Stomach (tissue), 9 donors: Measurements from ENCODE around the gene KIF13A. TPM values are rescaled to one million over a fixed set of nuclear protein-coding genes. Genes with fewer than 3 reads are reported as not detected.
"Not testable (repeated sequence)": the region's sequence is repeated elsewhere in the genome, so short reads cannot be mapped to it uniquely, and the experiment has no call there.

Experiments used
- DNase-seq, 2 donors: peaks; one replicate each; pipeline versions ENCODE4 v3.0.0 to v3.0.0-alpha.2; 2013 to 2019
- H3K27ac ChIP-seq, 5 donors: fragments of 200-600 bp in 4 of 5; sonication (generic) in 4 of 5; one replicate each; pipeline ENCODE4 v1.5.1; 2013 to 2019; ENCODE audit warnings: mild to moderate bottlenecking in 1 of 5, moderate library complexity in 1 of 5
- H3K27me3 ChIP-seq, 3 donors: fragments of 200-600 bp; sonication (generic); one replicate each; pipeline ENCODE4 v1.5.1; 2017 to 2019; ENCODE audit warnings: mixed run types in 1 of 3
- H3K36me3 ChIP-seq, 4 donors: fragments of 200-600 bp; sonication (generic); 1 replicate in 3 of 4; 2 replicates in 1 of 4; pipeline ENCODE4 v1.5.1; 2016 to 2019
- H3K4me1 ChIP-seq, 4 donors: fragments of 200-600 bp; sonication (generic); one replicate each; pipeline ENCODE4 v1.5.1; 2016 to 2019
- H3K4me3 ChIP-seq, 4 donors: fragments of 200-600 bp; sonication (generic) in 3 of 4; one replicate each; pipeline ENCODE4 v1.5.1; 2016 to 2019; ENCODE audit warnings: mild to moderate bottlenecking in 1 of 4
- H3K9me3 ChIP-seq, 4 donors: fragments of 200-600 bp; sonication (generic); one replicate each; pipeline ENCODE4 v1.5.1; 2016 to 2019
- EP300 ChIP-seq: sonication (generic); formaldehyde crosslinking; IDR thresholded peaks from one replicate; pipeline ENCODE4 v1.6.1; 2017; ENCODE audit warnings: antibody characterized with exemption
- POLR2A ChIP-seq, 4 donors: fragments of 450-650 bp; IDR thresholded peaks; one replicate each; pipeline ENCODE4 v1.6.1; 2016; ENCODE audit warnings: antibody characterized with exemption in 4 of 4, control low read depth in 2 of 4, mild to moderate bottlenecking in 1 of 4, moderate library complexity in 1 of 4
- POLR2AphosphoS5 ChIP-seq, 3 donors: sonication (generic); formaldehyde crosslinking; IDR thresholded peaks; one replicate each; pipeline ENCODE4 v1.6.1; 2016; ENCODE audit warnings: antibody characterized with exemption in 3 of 3
- WGBS, 5 donors: extraction: QIAGEN DNeasy Blood & Tissue Kit in 3 of 5; methylation state at CpG; one replicate each; pipeline versions ENCODE4 v1.1.5 to v1.1.7; 2013 to 2018; 5-methylcytosine and 5-hydroxymethylcytosine counted together
- intact Hi-C: fragments of 100-400 bp; cut with DNase I; formaldehyde crosslinking; loops from one replicate; pipeline ENCODE4 v1.15.1; 2023; ENCODE audit warnings: low total_unique reads
- polyA plus RNA-seq, 3 donors: library from polyadenylated mRNA; stranded (reverse); fragments of 200-250 nt; gene quantifications; one replicate each; pipeline ENCODE4 v1.2.3, GENCODE V29; 2013
- total RNA-seq, 5 donors: library from RNA; depleted of rRNA; stranded (reverse); fragments of >200 nt; gene quantifications; one replicate each; pipeline versions ENCODE4 v1.1.0 to v1.2.3, GENCODE V29; 2014 to 2016
- TF ChIP-seq, protein P1 (sequence below), 7 experiments: fragments of 450-650 bp in 4 of 7; fragments of 200-600 bp in 3 of 7; sonication (generic) in 3 of 7; IDR thresholded peaks; one replicate each; pipeline ENCODE4 v1.5.1; 2016 to 2019; ENCODE audit warnings: antibody characterized with exemption in 7 of 7, control low read depth in 2 of 7, mild to moderate bottlenecking in 1 of 7
- donor health status: healthy with polysubstance abuse.
- donor health status: Bipolar disorder and iron deficiency.
- donor health status: healthy.

KIF13A gene
- total and polyA plus RNA-seq, 8 donors, result 9.2 to 60.6 (median 23.6) TPM

DNA sequence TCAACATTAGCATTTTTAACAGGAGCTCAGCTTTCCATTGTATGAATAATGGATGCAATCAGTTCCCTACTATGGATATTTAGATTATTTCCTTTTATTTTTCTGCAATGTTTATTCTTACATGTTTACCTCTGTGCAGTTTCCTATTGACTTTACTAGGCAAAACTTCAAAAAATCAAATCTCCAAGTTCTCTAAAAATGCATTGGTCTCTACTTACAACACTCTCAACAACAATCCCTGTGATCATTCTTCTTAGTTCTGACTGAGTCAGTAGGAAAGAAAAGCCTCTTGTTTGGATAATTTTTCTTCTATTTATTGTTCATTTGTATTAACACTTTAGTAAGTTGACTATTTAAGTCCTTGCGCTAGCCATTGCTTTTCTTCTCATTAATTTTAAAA is 126.1 kb downstream of the KIF13A start:
- no peak for DNase-seq
- WGBS, 5 donors, result 90 to 100% (median 93%) methylated on average over 1 of the region's 1 CpG
- H3K4me1 ChIP-seq, result peaks cover 0 to 36% (median 16%) of the 10 kb centered on the region in 4 donors
- TF ChIP-seq, protein P1, sequence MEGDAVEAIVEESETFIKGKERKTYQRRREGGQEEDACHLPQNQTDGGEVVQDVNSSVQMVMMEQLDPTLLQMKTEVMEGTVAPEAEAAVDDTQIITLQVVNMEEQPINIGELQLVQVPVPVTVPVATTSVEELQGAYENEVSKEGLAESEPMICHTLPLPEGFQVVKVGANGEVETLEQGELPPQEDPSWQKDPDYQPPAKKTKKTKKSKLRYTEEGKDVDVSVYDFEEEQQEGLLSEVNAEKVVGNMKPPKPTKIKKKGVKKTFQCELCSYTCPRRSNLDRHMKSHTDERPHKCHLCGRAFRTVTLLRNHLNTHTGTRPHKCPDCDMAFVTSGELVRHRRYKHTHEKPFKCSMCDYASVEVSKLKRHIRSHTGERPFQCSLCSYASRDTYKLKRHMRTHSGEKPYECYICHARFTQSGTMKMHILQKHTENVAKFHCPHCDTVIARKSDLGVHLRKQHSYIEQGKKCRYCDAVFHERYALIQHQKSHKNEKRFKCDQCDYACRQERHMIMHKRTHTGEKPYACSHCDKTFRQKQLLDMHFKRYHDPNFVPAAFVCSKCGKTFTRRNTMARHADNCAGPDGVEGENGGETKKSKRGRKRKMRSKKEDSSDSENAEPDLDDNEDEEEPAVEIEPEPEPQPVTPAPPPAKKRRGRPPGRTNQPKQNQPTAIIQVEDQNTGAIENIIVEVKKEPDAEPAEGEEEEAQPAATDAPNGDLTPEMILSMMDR (IDR thresholded peaks at IDR 0.05), result no peak
- no peak for TF ChIP-seq EP300
- no peak for TF ChIP-seq POLR2AphosphoS5 (IDR thresholded peaks at IDR 0.05)
- no peak for TF ChIP-seq POLR2A (IDR thresholded peaks at IDR 0.05)
- intact Hi-C loops, result no loop called here
- no peaks in the 10 kb centered on the region for H3K27me3 ChIP-seq
- H3K9me3 ChIP-seq, result no peaks in the 10 kb centered on the region
- H3K27ac ChIP-seq, result no peak overlapping the region
- H3K36me3 ChIP-seq, result no peaks in the 10 kb centered on the region
- H3K4me3 ChIP-seq, result no peak overlapping the region

DNA sequence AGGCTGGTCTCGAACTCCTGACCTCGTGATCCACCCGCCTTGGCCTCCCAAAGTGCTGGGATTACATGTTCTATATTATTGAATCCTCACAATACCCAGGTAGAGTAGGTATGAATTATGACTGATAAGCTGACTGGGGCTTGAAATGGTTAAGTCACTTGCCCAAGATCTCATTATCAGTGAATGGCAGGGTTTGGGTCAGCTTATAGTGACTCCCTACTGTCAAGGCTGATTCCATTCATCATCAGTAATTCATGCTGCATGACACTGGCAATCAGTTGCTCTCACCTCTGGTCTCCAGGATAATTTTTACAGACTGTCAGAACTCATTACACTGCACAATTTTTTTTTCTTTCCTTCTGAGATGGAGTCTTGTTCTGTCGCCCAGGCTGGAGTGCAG is 127.6 kb downstream of the KIF13A start:
- intact Hi-C loops, result no loop called here
- TF ChIP-seq POLR2A (IDR thresholded peaks at IDR 0.05), result no peak
- TF ChIP-seq EP300, result no peak
- TF ChIP-seq, protein P1 (IDR thresholded peaks at IDR 0.05), result no peak
- no peak for TF ChIP-seq POLR2AphosphoS5 (IDR thresholded peaks at IDR 0.05)

DNA sequence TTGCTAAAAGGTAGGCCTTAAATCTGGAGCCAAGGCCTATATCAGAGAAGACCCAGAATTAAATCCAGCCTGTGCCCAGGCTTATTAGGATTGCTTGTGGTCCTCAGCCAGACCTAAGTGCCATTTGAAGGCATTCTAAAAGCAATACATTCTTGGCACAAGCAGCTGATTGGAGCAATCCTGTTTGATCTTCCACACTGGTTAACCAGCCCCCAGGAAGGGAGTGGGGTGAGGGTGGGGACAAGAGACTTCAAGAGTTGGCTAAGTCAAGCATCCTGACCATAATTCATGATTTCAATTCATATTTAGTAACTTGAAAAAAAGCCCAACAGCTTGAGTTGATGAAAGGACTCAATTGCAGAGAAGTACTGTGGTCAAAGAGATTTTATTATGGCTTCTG is 128.9 kb downstream of the KIF13A start:
- Histone ChIP-seq H3K36me3 (peaks cover 0 to 11% (median 5%) of the 10 kb centered on the region in 4 donors), H3K27ac (no peak overlapping the region), H3K4me3 (no peak overlapping the region), H3K27me3 (no peaks in the 10 kb centered on the region), H3K4me1 (peaks cover 0 to 9% (median 4%) of the 10 kb centered on the region in 4 donors), H3K9me3 (no peaks in the 10 kb centered on the region)
- no peak for DNase-seq
- TF ChIP-seq EP300 (no peak), POLR2A (IDR thresholded peaks at IDR 0.05) (no peak), POLR2AphosphoS5 (IDR thresholded peaks at IDR 0.05) (no peak)
- TF ChIP-seq, protein P1 (IDR thresholded peaks at IDR 0.05), result no peak
- intact Hi-C loops, result no loop called here

More for the DNA sequence above, 127.6 kb downstream of the KIF13A start:
- Histone ChIP-seq H3K36me3 (peaks cover 0 to 10% (median 5%) of the 10 kb centered on the region in 4 donors), H3K27me3 (no peaks in the 10 kb centered on the region), H3K4me1 (peaks cover 0 to 22% (median 11%) of the 10 kb centered on the region in 4 donors), H3K27ac (no peak overlapping the region), H3K9me3 (no peaks in the 10 kb centered on the region), H3K4me3 (no peak overlapping the region)
- 94 to 98% (median 98%) methylated on average over 4 of the region's 4 CpGs for WGBS, 5 donors
- DNase-seq, result no peak

DNA sequence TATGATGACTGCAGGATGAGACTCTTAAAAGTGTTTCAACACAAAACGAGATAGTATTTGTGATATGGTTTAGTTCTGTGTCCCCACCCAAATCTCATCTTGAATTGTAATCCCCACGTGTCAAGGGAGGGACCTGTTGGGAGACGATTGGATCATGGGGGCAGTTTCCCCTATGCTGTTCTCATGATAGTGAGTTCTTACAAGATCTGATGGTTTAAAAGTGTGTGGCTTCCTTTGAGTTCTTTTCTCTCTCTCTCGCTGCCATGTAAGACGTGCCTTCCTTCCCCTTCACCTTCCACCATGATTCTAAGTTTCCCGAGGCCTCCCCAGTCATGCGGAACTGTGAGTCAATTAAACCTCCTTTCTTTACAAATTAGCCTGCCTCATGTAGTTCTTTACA is 130.2 kb downstream of the KIF13A start:
- DNase-seq, H3K27ac ChIP-seq, H3K9me3 ChIP-seq, H3K4me3 ChIP-seq, intact Hi-C loops, H3K27me3 ChIP-seq: not testable (repeated sequence)
- Histone ChIP-seq H3K4me1 (peaks cover 3 to 11% (median 5%) of the 10 kb centered on the region in 4 donors), H3K36me3 (peaks cover 0 to 11% (median 5%) of the 10 kb centered on the region in 4 donors)
- WGBS, 5 donors, result 89 to 94% (median 91%) methylated on average over 7 of the region's 7 CpGs

DNA sequence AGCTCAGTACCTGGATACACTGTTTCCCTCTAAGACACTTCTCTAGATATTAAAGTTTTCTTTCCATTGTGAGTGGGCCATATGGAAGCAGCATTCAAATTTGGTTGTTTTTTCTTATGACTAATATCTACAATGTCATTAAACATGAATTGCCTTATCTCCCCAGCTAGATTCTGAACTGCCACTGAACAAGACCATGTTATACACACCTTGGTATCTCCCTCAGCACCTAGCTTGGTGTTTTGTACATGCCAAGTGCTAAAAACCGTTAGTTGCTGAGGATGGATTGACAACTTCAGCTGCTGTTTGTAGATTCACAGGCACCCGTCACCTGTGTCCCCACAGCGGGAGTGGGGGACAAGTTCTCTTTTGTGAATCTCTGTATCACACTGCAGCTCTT is 131.1 kb downstream of the KIF13A start:
- no peak for DNase-seq
- TF ChIP-seq POLR2A (IDR thresholded peaks at IDR 0.05), result no peak
- no peak for TF ChIP-seq POLR2AphosphoS5 (IDR thresholded peaks at IDR 0.05)
- no peak for TF ChIP-seq EP300
- TF ChIP-seq, protein P1 (IDR thresholded peaks at IDR 0.05), result no peak
- Histone ChIP-seq H3K9me3 (no peaks in the 10 kb centered on the region), H3K4me1 (peaks cover 3 to 20% (median 13%) of the 10 kb centered on the region in 4 donors), H3K27ac (no peak overlapping the region), H3K27me3 (no peaks in the 10 kb centered on the region), H3K36me3 (peaks cover 0 to 11% (median 5%) of the 10 kb centered on the region in 4 donors), H3K4me3 (no peak overlapping the region)
- intact Hi-C loops, result no loop called here
- 76 to 92% (median 83%) methylated on average over 3 of the region's 3 CpGs for WGBS, 5 donors
